GM12878 (cell line): Measurements from ENCODE around the gene PTPRN2. TPM values are rescaled to one million over a fixed set of nuclear protein-coding genes. Genes with fewer than 3 reads are reported as not detected.

Source experiments
- ATAC-seq: fragments of 200-7000 bp; cut with Tn5 transposase; 3 replicates; pipeline ENCODE4 v1.9.1; 2020; ENCODE audit warnings: mild to moderate bottlenecking, moderate library complexity
- BruUV-seq: library from RNA; stranded (reverse); fragments of 400-500 nt; replicated peaks from 2 replicates; lab custom pipeline; 2021; lab: Mats Ljungman, UMichigan
- CTCF ChIA-PET: fragments of 300-600 bp; sonication (Branson Sonifier 250); formaldehyde crosslinking; extraction: SDS; loops from one replicate; lab custom pipeline; 2021; ENCODE audit warnings: inconsistent platforms; lab: Yijun Ruan, JAX
- POLR2A ChIA-PET: fragments of 350-600 bp; formaldehyde crosslinking; extraction: SDS; loops from one replicate; lab custom pipeline; 2021; ENCODE audit warnings: inconsistent platforms; lab: Charles Lee
- RAD21 ChIA-PET: fragments of 300-600 bp; sonication (Branson Sonifier 250); formaldehyde crosslinking; loops from one replicate; lab custom pipeline; 2023; ENCODE audit warnings: antibody characterized with exemption; ENCODE audit not compliant: unreplicated experiment; lab: Charles Lee
- SMC1A ChIA-PET: fragments of 300-600 bp; sonication (Branson Sonifier 250); formaldehyde crosslinking; loops from one replicate; lab custom pipeline; 2023; ENCODE audit not compliant: unreplicated experiment, uncharacterized antibody; lab: Charles Lee
- DNase-seq: peaks from one replicate; pipeline ENCODE4 v3.0.0-alpha.2; 2011; ENCODE audit warnings: low read depth, low spot score
- FAIRE-seq: peaks from 3 replicates; lab custom pipeline; 2011; peaks lifted over from hg19 to GRCh38; lab: Jason Lieb, UNC
- H2AFZ ChIP-seq: 2 replicates; pipeline ENCODE4 v1.6.0; 2011; ENCODE audit warnings: low read depth, low read length, control low read depth; ENCODE audit not compliant: control insufficient read depth
- H3K27ac ChIP-seq: 2 replicates; pipeline ENCODE4 v1.5.1; 2011; ENCODE audit warnings: control low read depth; ENCODE audit not compliant: control insufficient read depth, insufficient read depth
- H3K27me3 ChIP-seq, 2 experiments: replicated peaks in 1 of 2; 2 replicates each; pipeline versions ENCODE4 v1.6.0 to v1.6.1; 2011; ENCODE audit warnings: low read length in 1 of 2; ENCODE audit not compliant: control insufficient read depth in 2 of 2, insufficient read depth in 2 of 2
- H3K36me3 ChIP-seq, 2 experiments: 2 replicates each; pipeline ENCODE4 v1.5.1; 2011; ENCODE audit warnings: low read length in 1 of 2; ENCODE audit not compliant: control insufficient read depth in 2 of 2, insufficient read depth in 2 of 2
- H3K4me1 ChIP-seq: 2 replicates; pipeline ENCODE4 v1.6.1; 2011; ENCODE audit warnings: mild to moderate bottlenecking, low read length, moderate library complexity, mixed read lengths; ENCODE audit not compliant: control insufficient read depth, insufficient read depth
- H3K4me2 ChIP-seq: 2 replicates; pipeline ENCODE4 v1.6.0; 2011; ENCODE audit warnings: control low read depth; ENCODE audit not compliant: control insufficient read depth, insufficient read depth
- H3K4me3 ChIP-seq: fragments of 200-600 bp; sonication (generic); 2 replicates; pipeline ENCODE4 v1.5.1; 2016
- H3K79me2 ChIP-seq: 2 replicates; pipeline ENCODE4 v1.6.0; 2011; ENCODE audit warnings: low read length; ENCODE audit not compliant: control insufficient read depth, insufficient read depth
- H3K9ac ChIP-seq: 2 replicates; pipeline ENCODE4 v1.8.0; 2011; ENCODE audit warnings: low read length, control low read depth, mixed read lengths; ENCODE audit not compliant: control insufficient read depth, insufficient read depth
- H3K9me3 ChIP-seq: replicated peaks from 3 replicates; pipeline ENCODE4 v1.5.1; 2011; ENCODE audit warnings: mild to moderate bottlenecking, low read length; ENCODE audit not compliant: control insufficient read depth, insufficient read depth
- H4K20me1 ChIP-seq: 2 replicates; pipeline ENCODE4 v1.6.0; 2011; ENCODE audit not compliant: control insufficient read depth, insufficient read depth
- BCL11A ChIP-seq: IDR thresholded peaks from 2 replicates; pipeline ENCODE4 v1.6.1; 2011; ENCODE audit warnings: low read depth, low read length
- CEBPB ChIP-seq, 2 experiments: fragments of 150-350 bp in 1 of 2; IDR thresholded peaks; 2 replicates each; pipeline ENCODE4 v1.6.1; 2012 to 2014; ENCODE audit warnings: low read depth in 2 of 2, low read length in 2 of 2, borderline replicate concordance in 1 of 2, inconsistent platforms in 1 of 2
- DPF2 ChIP-seq: fragments of 450-650 bp; IDR thresholded peaks from 2 replicates; pipeline ENCODE4 v1.6.1; 2017; ENCODE audit warnings: mild to moderate bottlenecking
- GATAD2B ChIP-seq: fragments of 450-650 bp; conservative IDR thresholded peaks from 2 replicates; pipeline ENCODE4 v1.6.1; 2017; ENCODE audit warnings: low read depth, mild to moderate bottlenecking, moderate library complexity
- KAT2A ChIP-seq: conservative IDR thresholded peaks from 2 replicates; pipeline ENCODE4 v1.6.1; 2011; ENCODE audit warnings: low read depth, low read length; ENCODE audit not compliant: control insufficient read depth
- MYC ChIP-seq: IDR thresholded peaks from 2 replicates; pipeline ENCODE4 v1.6.1; 2011; ENCODE audit warnings: mild to moderate bottlenecking, low read length, moderate library complexity, inconsistent platforms; ENCODE audit not compliant: insufficient read depth, insufficient replicate concordance, insufficient read length, severe bottlenecking
- NFXL1 ChIP-seq: fragments of 450-650 bp; IDR thresholded peaks from 2 replicates; pipeline ENCODE4 v1.6.1; 2017; ENCODE audit warnings: antibody characterized with exemption, mild to moderate bottlenecking, borderline replicate concordance
- RAD21 ChIP-seq: IDR thresholded peaks from 2 replicates; pipeline ENCODE4 v1.6.1; 2011; ENCODE audit warnings: mild to moderate bottlenecking, low read depth, low read length, moderate library complexity; ENCODE audit not compliant: insufficient read depth
- SIN3A ChIP-seq: IDR thresholded peaks from 2 replicates; pipeline ENCODE4 v1.6.1; 2012; ENCODE audit warnings: low read depth, low read length, improper control_type of control experiment
- SREBF1 ChIP-seq: IDR thresholded peaks from 2 replicates; pipeline ENCODE4 v1.6.1; 2012; ENCODE audit warnings: mild to moderate bottlenecking, low read length
- SREBF2 ChIP-seq: IDR thresholded peaks from 2 replicates; pipeline ENCODE4 v1.6.1; 2012; ENCODE audit warnings: mild to moderate bottlenecking, low read length
- TCF3 ChIP-seq: IDR thresholded peaks from 2 replicates; pipeline ENCODE4 v1.6.1; 2012; ENCODE audit warnings: low read depth, mild to moderate bottlenecking, low read length, borderline replicate concordance; ENCODE audit not compliant: insufficient read depth
- WRNIP1 ChIP-seq: IDR thresholded peaks from 2 replicates; pipeline ENCODE4 v1.6.1; 2011; ENCODE audit warnings: low read depth, low read length, improper control_type of control experiment, borderline replicate concordance
- ZSCAN29 ChIP-seq: fragments of 450-650 bp; IDR thresholded peaks from 2 replicates; pipeline ENCODE4 v1.6.1; 2017; ENCODE audit warnings: mild to moderate bottlenecking, moderate library complexity
- ZZZ3 ChIP-seq: IDR thresholded peaks from 2 replicates; pipeline ENCODE4 v1.6.1; 2011; ENCODE audit warnings: low read depth; ENCODE audit not compliant: control insufficient read depth, insufficient read length
- WGBS: methylation state at CpG from one replicate; pipeline ENCODE4 v1.1.6; 2016; ENCODE audit warnings: low lambda C conversion rate; ENCODE audit not compliant: insufficient replicate concordance, insufficient coverage; ENCODE audit errors: missing lambda C conversion rate; 5-methylcytosine and 5-hydroxymethylcytosine counted together
- in situ Hi-C: fragments of 300-500 bp; cut with MboI; formaldehyde crosslinking; loops from 9 replicates; pipeline ENCODE4 v1.14.3; 2018; ENCODE audit warnings: mixed read lengths
- intact Hi-C: fragments of 100-400 bp; cut with micrococcal nuclease; formaldehyde crosslinking; loops from one replicate; pipeline ENCODE4 v1.14.2; 2022; ENCODE audit not compliant: unreplicated experiment
- polyA plus RNA-seq, 11 experiments: library from polyadenylated mRNA; depleted of rRNA in 4 of 11; unstranded in 6 of 11; stranded (reverse) in 5 of 11; fragments of >200 nt; fragmentation: Nextera tagmentation in 4 of 11; fragmentation: Illumina TruSeq in 1 of 11; extraction: Ambion mirVana in 4 of 11; extraction: Trizol in 1 of 11; gene quantifications; 1 replicate in 1 of 11; 2 replicates in 10 of 11; pipeline versions ENCODE4 v1.2.1 to v1.2.3, GENCODE V29; 2011 to 2016; ENCODE audit warnings: inconsistent platforms in 2 of 11, missing spikeins in 2 of 11, low read depth in 1 of 11
- total RNA-seq, 4 experiments: library from RNA; depleted of rRNA in 3 of 4; stranded (reverse); fragments of >200 nt in 3 of 4; fragmentation: Illumina TruSeq in 1 of 4; extraction: Trizol in 1 of 4; gene quantifications; 2 replicates each; pipeline versions ENCODE4 v1.2.1 to v1.2.3, GENCODE V29; 2013 to 2021
- TF ChIP-seq, protein P1 (sequence below): IDR thresholded peaks from 2 replicates; pipeline ENCODE4 v1.6.1; 2011; ENCODE audit warnings: mild to moderate bottlenecking, low read depth, low read length, moderate library complexity; ENCODE audit not compliant: insufficient replicate concordance
- TF ChIP-seq, protein P2 (sequence below): fragments of 450-650 bp; formaldehyde crosslinking; IDR thresholded peaks from 2 replicates; pipeline ENCODE4 v1.4.0; 2020; ENCODE audit warnings: mild to moderate bottlenecking, moderate library complexity

Gene PTPRN2
- total and polyA plus RNA-seq, 10 of the 15 experiments (the other 5 are each of a cell fraction or from before 2014, with no cell fraction given), result 5.4 TPM; not detected in 9

GRCh38 chr7:157508477-157508881 lies 1079.1 kb downstream of the PTPRN2 start:
- Histone ChIP-seq H3K4me3 (no peak overlapping the region), H3K4me1 (no peaks in the 10 kb centered on the region), H4K20me1 (no peaks in the 10 kb centered on the region), H3K9me3 (no peaks in the 10 kb centered on the region), H2AFZ (no peak overlapping the region), H3K27ac (no peak overlapping the region), H3K27me3 (no peaks in the 10 kb centered on the region), H3K4me2 (no peak overlapping the region), H3K36me3 (no peaks in the 10 kb centered on the region)
- CTCF ChIA-PET, result no interaction called here
- POLR2A ChIA-PET, result no interaction called here
- in situ Hi-C loops, result no loop called here
- SMC1A ChIA-PET, result no interaction called here
- RAD21 ChIA-PET, result no interaction called here
- FAIRE-seq (no peak), ATAC-seq (no peak)
- intact Hi-C loops, result no loop called here
- BruUV-seq, result no TSS peak
- TF ChIP-seq SREBF2, result no peak
- TF ChIP-seq RAD21, result no peak
- TF ChIP-seq, protein P1, sequence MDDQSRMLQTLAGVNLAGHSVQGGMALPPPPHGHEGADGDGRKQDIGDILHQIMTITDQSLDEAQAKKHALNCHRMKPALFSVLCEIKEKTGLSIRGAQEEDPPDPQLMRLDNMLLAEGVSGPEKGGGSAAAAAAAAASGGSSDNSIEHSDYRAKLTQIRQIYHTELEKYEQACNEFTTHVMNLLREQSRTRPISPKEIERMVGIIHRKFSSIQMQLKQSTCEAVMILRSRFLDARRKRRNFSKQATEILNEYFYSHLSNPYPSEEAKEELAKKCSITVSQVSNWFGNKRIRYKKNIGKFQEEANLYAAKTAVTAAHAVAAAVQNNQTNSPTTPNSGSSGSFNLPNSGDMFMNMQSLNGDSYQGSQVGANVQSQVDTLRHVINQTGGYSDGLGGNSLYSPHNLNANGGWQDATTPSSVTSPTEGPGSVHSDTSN, result no peak
- no peak for TF ChIP-seq KAT2A
- no peak for TF ChIP-seq DPF2
- no peak for TF ChIP-seq TCF3
- no peak for TF ChIP-seq CEBPB (IDR thresholded peaks at IDR 0.05; ENCODE audit: borderline replicate concordance in 1 of 2, low read depth in 2 of 2, low read length in 2 of 2)
- TF ChIP-seq GATAD2B, result no peak
- no peak for TF ChIP-seq SIN3A
- no peak for TF ChIP-seq SREBF1
- TF ChIP-seq NFXL1, result no peak
- TF ChIP-seq, protein P2, sequence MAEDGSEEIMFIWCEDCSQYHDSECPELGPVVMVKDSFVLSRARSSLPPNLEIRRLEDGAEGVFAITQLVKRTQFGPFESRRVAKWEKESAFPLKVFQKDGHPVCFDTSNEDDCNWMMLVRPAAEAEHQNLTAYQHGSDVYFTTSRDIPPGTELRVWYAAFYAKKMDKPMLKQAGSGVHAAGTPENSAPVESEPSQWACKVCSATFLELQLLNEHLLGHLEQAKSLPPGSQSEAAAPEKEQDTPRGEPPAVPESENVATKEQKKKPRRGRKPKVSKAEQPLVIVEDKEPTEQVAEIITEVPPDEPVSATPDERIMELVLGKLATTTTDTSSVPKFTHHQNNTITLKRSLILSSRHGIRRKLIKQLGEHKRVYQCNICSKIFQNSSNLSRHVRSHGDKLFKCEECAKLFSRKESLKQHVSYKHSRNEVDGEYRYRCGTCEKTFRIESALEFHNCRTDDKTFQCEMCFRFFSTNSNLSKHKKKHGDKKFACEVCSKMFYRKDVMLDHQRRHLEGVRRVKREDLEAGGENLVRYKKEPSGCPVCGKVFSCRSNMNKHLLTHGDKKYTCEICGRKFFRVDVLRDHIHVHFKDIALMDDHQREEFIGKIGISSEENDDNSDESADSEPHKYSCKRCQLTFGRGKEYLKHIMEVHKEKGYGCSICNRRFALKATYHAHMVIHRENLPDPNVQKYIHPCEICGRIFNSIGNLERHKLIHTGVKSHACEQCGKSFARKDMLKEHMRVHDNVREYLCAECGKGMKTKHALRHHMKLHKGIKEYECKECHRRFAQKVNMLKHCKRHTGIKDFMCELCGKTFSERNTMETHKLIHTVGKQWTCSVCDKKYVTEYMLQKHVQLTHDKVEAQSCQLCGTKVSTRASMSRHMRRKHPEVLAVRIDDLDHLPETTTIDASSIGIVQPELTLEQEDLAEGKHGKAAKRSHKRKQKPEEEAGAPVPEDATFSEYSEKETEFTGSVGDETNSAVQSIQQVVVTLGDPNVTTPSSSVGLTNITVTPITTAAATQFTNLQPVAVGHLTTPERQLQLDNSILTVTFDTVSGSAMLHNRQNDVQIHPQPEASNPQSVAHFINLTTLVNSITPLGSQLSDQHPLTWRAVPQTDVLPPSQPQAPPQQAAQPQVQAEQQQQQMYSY (CRISPR knock-in tag), result no peak
- TF ChIP-seq ZSCAN29, result no peak
- no peak for TF ChIP-seq WRNIP1
- no peak for TF ChIP-seq ZZZ3
- TF ChIP-seq BCL11A, result no peak
- TF ChIP-seq MYC, result no peak
- TF ChIP-seq, all 136 proteins: peak for 0
- WGBS, result 34% methylated on average over 11 of the region's 11 CpGs
- no peak for DNase-seq
- Histone ChIP-seq H3K79me2 (no peaks in the 10 kb centered on the region), H3K9ac (no peak overlapping the region)
